Measurements from ENCODE around the gene MX1. TPM values are rescaled to one million over a fixed set of nuclear protein-coding genes. Genes with fewer than 3 reads are reported as not detected.
"Not testable (repeated sequence)": the region's sequence is repeated elsewhere in the genome, so short reads cannot be mapped to it uniquely, and the experiment has no call there.

MX1 gene
- total and polyA plus RNA-seq, 2 donors (not counting 3 experiments of a cell fraction or from before 2014, with no cell fraction given), result 5.9 to 25.1 TPM

DNA sequence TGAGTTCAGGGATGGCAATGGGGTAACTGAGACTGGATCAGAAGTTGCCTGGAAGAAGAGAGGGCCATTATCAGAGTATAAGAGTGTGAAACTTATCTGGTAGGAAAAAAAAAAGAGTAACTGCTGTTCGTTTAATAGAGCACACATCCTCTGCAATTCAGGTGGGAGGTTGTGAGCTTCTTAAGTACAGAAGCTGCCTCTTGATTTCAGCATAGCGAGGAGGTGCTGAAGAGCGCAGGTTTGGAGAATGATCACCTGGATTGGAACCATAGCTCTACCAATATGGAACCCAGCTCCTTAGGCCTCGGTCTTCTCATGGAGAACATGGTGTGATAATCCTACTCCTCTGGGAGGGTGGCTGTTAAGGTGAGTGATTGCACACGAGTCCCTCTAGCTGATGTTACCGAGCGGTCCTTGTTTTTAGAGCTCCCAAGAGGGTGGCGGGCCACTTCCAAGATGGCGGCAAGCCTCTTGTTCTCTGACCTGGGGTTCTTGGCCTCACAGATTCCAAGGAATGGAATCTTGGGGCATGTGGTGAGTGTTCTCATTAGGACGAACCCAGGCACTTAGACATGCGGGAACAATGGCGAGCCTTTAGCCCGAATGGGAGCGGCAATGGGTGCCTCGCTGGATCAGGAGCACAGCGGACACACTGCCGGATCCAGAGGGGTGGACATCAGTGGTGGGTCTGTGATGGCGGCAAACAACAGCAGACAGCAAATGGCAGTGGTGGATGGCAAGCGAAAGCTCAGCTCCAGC is 3.3 kb upstream of the MX1 start:
- H3K9me1 ChIP-seq (replicated peaks; ENCODE audit: control insufficient read depth, extremely low read depth, insufficient read depth, low read length), result no peaks in the 10 kb centered on the region
- intact Hi-C loops (cut with micrococcal nuclease) (loop anchor here (5.0 kb wide), 1 partner anchor 255 kb away; the partner anchor contains the start of gene BACE2), dilution Hi-C loops (cut with MboI; ENCODE audit: extremely low pct_ligation_motif_present, low sequenced_read_pairs) (no loop called here)
- no peak overlapping the region for H3K4me2 ChIP-seq (ENCODE audit: insufficient read depth, low read length)
- H3K9ac ChIP-seq (replicated peaks; ENCODE audit: extremely low read depth, insufficient read depth, low read length), result no peak overlapping the region
- TF ChIP-seq EZH2 (IDR thresholded peaks at IDR 0.05; ENCODE audit: borderline replicate concordance, low read depth, low read length, severe bottlenecking) (no peak), FOS (IDR thresholded peaks at IDR 0.05; ENCODE audit: borderline replicate concordance, insufficient read depth, low read length) (no peak), MYC (IDR thresholded peaks at IDR 0.05; ENCODE audit: low read depth, low read length) (no peak), POLR2A (IDR thresholded peaks at IDR 0.05; ENCODE audit: low read depth, low read length) (no peak), POLR2AphosphoS5 (IDR thresholded peaks at IDR 0.05; ENCODE audit: insufficient read depth, low read depth, low read length) (no peak), JUN (IDR thresholded peaks at IDR 0.05; ENCODE audit: borderline replicate concordance, insufficient read depth, insufficient read length, low read depth) (no peak), GATA2 (IDR thresholded peaks at IDR 0.05; ENCODE audit: insufficient read depth, insufficient read length, low read depth, low read length) (no peak)
- TF ChIP-seq, protein P1, sequence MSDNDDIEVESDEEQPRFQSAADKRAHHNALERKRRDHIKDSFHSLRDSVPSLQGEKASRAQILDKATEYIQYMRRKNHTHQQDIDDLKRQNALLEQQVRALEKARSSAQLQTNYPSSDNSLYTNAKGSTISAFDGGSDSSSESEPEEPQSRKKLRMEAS (IDR thresholded peaks at IDR 0.05; ENCODE audit: insufficient read depth, insufficient read length), result no peak
- TF ChIP-seq, protein P2, sequence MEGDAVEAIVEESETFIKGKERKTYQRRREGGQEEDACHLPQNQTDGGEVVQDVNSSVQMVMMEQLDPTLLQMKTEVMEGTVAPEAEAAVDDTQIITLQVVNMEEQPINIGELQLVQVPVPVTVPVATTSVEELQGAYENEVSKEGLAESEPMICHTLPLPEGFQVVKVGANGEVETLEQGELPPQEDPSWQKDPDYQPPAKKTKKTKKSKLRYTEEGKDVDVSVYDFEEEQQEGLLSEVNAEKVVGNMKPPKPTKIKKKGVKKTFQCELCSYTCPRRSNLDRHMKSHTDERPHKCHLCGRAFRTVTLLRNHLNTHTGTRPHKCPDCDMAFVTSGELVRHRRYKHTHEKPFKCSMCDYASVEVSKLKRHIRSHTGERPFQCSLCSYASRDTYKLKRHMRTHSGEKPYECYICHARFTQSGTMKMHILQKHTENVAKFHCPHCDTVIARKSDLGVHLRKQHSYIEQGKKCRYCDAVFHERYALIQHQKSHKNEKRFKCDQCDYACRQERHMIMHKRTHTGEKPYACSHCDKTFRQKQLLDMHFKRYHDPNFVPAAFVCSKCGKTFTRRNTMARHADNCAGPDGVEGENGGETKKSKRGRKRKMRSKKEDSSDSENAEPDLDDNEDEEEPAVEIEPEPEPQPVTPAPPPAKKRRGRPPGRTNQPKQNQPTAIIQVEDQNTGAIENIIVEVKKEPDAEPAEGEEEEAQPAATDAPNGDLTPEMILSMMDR (IDR thresholded peaks at IDR 0.05; ENCODE audit: extremely low read depth in 1 of 2, insufficient read depth in 1 of 2, low read depth in 1 of 2, low read length in 2 of 2), result no peak
- H3K27me3 ChIP-seq (ENCODE audit: control insufficient read depth in 2 of 2, insufficient read depth in 2 of 2, low read length in 2 of 2), result peaks cover 7 to 9% of the 10 kb centered on the region in 2 experiments
- ChIA-PET CTCF (no interaction called here), POLR2A (no interaction called here)
- BruUV-seq (replicated peaks), result no TSS peak
- no peak overlapping the region for H2AFZ ChIP-seq (ENCODE audit: low read depth, low read length)
- no peaks in the 10 kb centered on the region for H3K36me3 ChIP-seq (ENCODE audit: control insufficient read depth in 2 of 2, extremely low read depth in 1 of 2, insufficient read depth in 2 of 2, low read length in 2 of 2)
- H3K27ac ChIP-seq (ENCODE audit: insufficient read depth, low read depth, low read length), result no peak overlapping the region
- DNase-seq (ENCODE audit: low read depth, low spot score), result no peak
- peaks cover 6% of the 10 kb centered on the region for H3K4me1 ChIP-seq (ENCODE audit: control insufficient read depth, extremely low read depth, insufficient read depth, low read length)
- H3K9me3 ChIP-seq (replicated peaks; ENCODE audit: control insufficient read depth, insufficient read depth, low read length), result no peaks in the 10 kb centered on the region
- H3K4me3 ChIP-seq (replicated peaks in 1 of 3; ENCODE audit: insufficient read depth in 1 of 3, low read depth in 1 of 3, low read length in 3 of 3), result no peak overlapping the region
- no peaks in the 10 kb centered on the region for H4K20me1 ChIP-seq (replicated peaks; ENCODE audit: control insufficient read depth, extremely low read depth, insufficient read depth, low read length)
- no peaks in the 10 kb centered on the region for H3K79me2 ChIP-seq (ENCODE audit: control insufficient read depth, insufficient read depth, low read length)
- FAIRE-seq, result no peak

DNA sequence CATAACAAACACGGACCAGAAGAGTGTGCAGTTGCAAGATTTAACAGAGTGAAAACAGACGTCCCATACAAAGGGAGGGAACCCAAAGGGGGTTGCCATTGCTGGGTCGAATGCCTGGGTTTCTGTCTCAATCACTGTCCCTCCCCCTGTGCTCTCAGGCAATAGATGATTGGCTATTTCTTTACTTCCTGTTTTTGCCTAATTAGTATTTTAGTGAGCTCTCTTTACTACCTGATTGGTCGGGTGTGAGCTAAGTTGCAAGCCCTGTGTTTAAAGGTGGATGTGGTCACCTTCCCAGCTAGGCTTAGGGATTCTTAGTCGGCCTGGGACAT is 2.8 kb upstream of the MX1 start:
- dilution Hi-C loops (cut with MboI; ENCODE audit: extremely low pct_ligation_motif_present, low sequenced_read_pairs); DNase-seq (ENCODE audit: low read depth, low spot score); POLR2A ChIA-PET; H3K9me1 ChIP-seq (replicated peaks; ENCODE audit: control insufficient read depth, extremely low read depth, insufficient read depth, low read length); H3K79me2 ChIP-seq (ENCODE audit: control insufficient read depth, insufficient read depth, low read length); H4K20me1 ChIP-seq (replicated peaks; ENCODE audit: control insufficient read depth, extremely low read depth, insufficient read depth, low read length); H3K4me2 ChIP-seq (ENCODE audit: insufficient read depth, low read length); CTCF ChIA-PET; H3K9me3 ChIP-seq (replicated peaks; ENCODE audit: control insufficient read depth, insufficient read depth, low read length); H2AFZ ChIP-seq (ENCODE audit: low read depth, low read length); H3K27me3 ChIP-seq (ENCODE audit: control insufficient read depth in 2 of 2, insufficient read depth in 2 of 2, low read length in 2 of 2); BruUV-seq (replicated peaks); H3K9ac ChIP-seq (replicated peaks; ENCODE audit: extremely low read depth, insufficient read depth, low read length); H3K27ac ChIP-seq (ENCODE audit: insufficient read depth, low read depth, low read length); FAIRE-seq; H3K4me1 ChIP-seq (ENCODE audit: control insufficient read depth, extremely low read depth, insufficient read depth, low read length); H3K36me3 ChIP-seq (ENCODE audit: control insufficient read depth in 2 of 2, extremely low read depth in 1 of 2, insufficient read depth in 2 of 2, low read length in 2 of 2); H3K4me3 ChIP-seq (replicated peaks in 1 of 3; ENCODE audit: insufficient read depth in 1 of 3, low read depth in 1 of 3, low read length in 3 of 3): not testable (repeated sequence)
- intact Hi-C loops (cut with micrococcal nuclease), result loop anchor here (5.0 kb wide), 1 partner anchor 256 kb away; the partner anchor contains the start of gene BACE2

Measured in endothelial cell of umbilical vein (primary cell).